ENCODE results near the gene GPC5. TPM values are rescaled to one million over a fixed set of nuclear protein-coding genes. Genes with fewer than 3 reads are reported as not detected.

GPC5 gene
- total RNA-seq, 4 donors from 2014 or later = not detected

- no peak overlapping the region for H3K27ac ChIP-seq
- intact Hi-C loops (cut with DNase I; ENCODE audit: low total_unique reads) = no loop called here
- ATAC-seq (no peak), DNase-seq (no peak)
- in situ Hi-C loops (cut with MboI; ENCODE audit: low sequenced_read_pairs in 4 of 4) = no loop called here
- no peaks in the 10 kb centered on the region for H3K27me3 ChIP-seq
- no peaks in the 10 kb centered on the region for H3K36me3 ChIP-seq
- H3K4me1 ChIP-seq = no peaks in the 10 kb centered on the region
- TF ChIP-seq CTCF (IDR thresholded peaks at IDR 0.05 in 4 of 5, conservative IDR thresholded peaks at IDR 0.05 in 1 of 5) = no peak
- TF ChIP-seq POLR2A (IDR thresholded peaks at IDR 0.05) = no peak
- H3K9me3 ChIP-seq = no peaks in the 10 kb centered on the region
- H3K4me3 ChIP-seq = no peak overlapping the region
Measured at GRCh38 chr13:92029641-92030040, 631.2 kb downstream of the GPC5 start.

GRCh38 chr13:92038905-92039304 lies 640.5 kb downstream of the GPC5 start:
- no peak for DNase-seq
- no peak for ATAC-seq
- no peaks in the 10 kb centered on the region for H3K4me1 ChIP-seq
- no peaks in the 10 kb centered on the region for H3K27me3 ChIP-seq
- H3K36me3 ChIP-seq = no peaks in the 10 kb centered on the region
- no peak overlapping the region for H3K27ac ChIP-seq
- H3K4me3 ChIP-seq = no peak overlapping the region
- in situ Hi-C loops (cut with MboI; ENCODE audit: low sequenced_read_pairs in 4 of 4) (no loop called here), intact Hi-C loops (cut with DNase I; ENCODE audit: low total_unique reads) (no loop called here)
- no peak for TF ChIP-seq POLR2A (IDR thresholded peaks at IDR 0.05)
- no peak for TF ChIP-seq CTCF (IDR thresholded peaks at IDR 0.05 in 4 of 5, conservative IDR thresholded peaks at IDR 0.05 in 1 of 5)
- no peaks in the 10 kb centered on the region for H3K9me3 ChIP-seq

GRCh38 chr13:92042522-92042921 lies 644.1 kb downstream of the GPC5 start:
- intact Hi-C loops (cut with DNase I; ENCODE audit: low total_unique reads) (no loop called here), in situ Hi-C loops (cut with MboI; ENCODE audit: low sequenced_read_pairs in 4 of 4) (no loop called here)
- Histone ChIP-seq H3K27me3 (no peaks in the 10 kb centered on the region), H3K4me1 (no peaks in the 10 kb centered on the region), H3K36me3 (no peaks in the 10 kb centered on the region), H3K4me3 (no peak overlapping the region), H3K27ac (no peak overlapping the region), H3K9me3 (no peaks in the 10 kb centered on the region)
- TF ChIP-seq CTCF (IDR thresholded peaks at IDR 0.05 in 4 of 5, conservative IDR thresholded peaks at IDR 0.05 in 1 of 5) (no peak), POLR2A (IDR thresholded peaks at IDR 0.05) (no peak)
- DNase-seq = no peak
- no peak for ATAC-seq

GRCh38 chr13:92044351-92044750 lies 645.9 kb downstream of the GPC5 start:
- in situ Hi-C loops (cut with MboI; ENCODE audit: low sequenced_read_pairs in 4 of 4) = no loop called here
- DNase-seq = no peak
- Histone ChIP-seq H3K4me1 (no peaks in the 10 kb centered on the region), H3K27ac (no peak overlapping the region), H3K36me3 (no peaks in the 10 kb centered on the region), H3K9me3 (no peaks in the 10 kb centered on the region), H3K27me3 (no peaks in the 10 kb centered on the region), H3K4me3 (no peak overlapping the region)
- TF ChIP-seq POLR2A (IDR thresholded peaks at IDR 0.05) = no peak
- TF ChIP-seq CTCF (IDR thresholded peaks at IDR 0.05 in 4 of 5, conservative IDR thresholded peaks at IDR 0.05 in 1 of 5) = no peak
- ATAC-seq = no peak
- intact Hi-C loops (cut with DNase I; ENCODE audit: low total_unique reads) = no loop called here

- Histone ChIP-seq H3K27me3 (no peaks in the 10 kb centered on the region), H3K36me3 (no peaks in the 10 kb centered on the region), H3K27ac (no peak overlapping the region), H3K4me1 (no peaks in the 10 kb centered on the region), H3K9me3 (no peaks in the 10 kb centered on the region), H3K4me3 (no peak overlapping the region)
- ATAC-seq = no peak
- TF ChIP-seq POLR2A (IDR thresholded peaks at IDR 0.05) (no peak), CTCF (IDR thresholded peaks at IDR 0.05 in 4 of 5, conservative IDR thresholded peaks at IDR 0.05 in 1 of 5) (no peak)
- in situ Hi-C loops (cut with MboI; ENCODE audit: low sequenced_read_pairs in 4 of 4) (no loop called here), intact Hi-C loops (cut with DNase I; ENCODE audit: low total_unique reads) (no loop called here)
- no peak for DNase-seq
Measured at GRCh38 chr13:92054389-92054788, 656.0 kb downstream of the GPC5 start.

All from gastrocnemius medialis (tissue), 4 donors.